PC-9 (cell line): ENCODE results near the gene SSBP2.
"Not testable (repeated sequence)": the region's sequence is repeated elsewhere in the genome, so short reads cannot be mapped to it uniquely, and the experiment has no call there.

ENCODE experiments used
- CTCF ChIP-seq: fragments of 200-600 bp; sonication (generic); conservative IDR thresholded peaks from 2 replicates; pipeline ENCODE4 v1.6.1; 2017; ENCODE audit warnings: mixed run types, antibody characterized with exemption, mild to moderate bottlenecking, moderate library complexity
- EZH2 ChIP-seq: fragments of 200-600 bp; sonication (generic); IDR thresholded peaks from 2 replicates; pipeline ENCODE4 v1.8.0; 2017; ENCODE audit warnings: antibody characterized with exemption, low read depth

GRCh38 chr5:81714076-81714475 is 36.8 kb downstream of the SSBP2 start:
- not testable (repeated sequence) for TF ChIP-seq CTCF, EZH2
